ENCODE measurements around the gene EYS.

Gene EYS

GRCh38 chr6:64590965-64591675 lies 1115.9 kb downstream of the EYS start:
- H3K9me3 Mint-ChIP-seq = peaks cover 5% of the 10 kb centered on the region

GRCh38 chr6:64589961-64590360 lies 1117.1 kb downstream of the EYS start:
- Mint-ChIP-seq H3K27me3 (ENCODE audit: low read depth, poor library complexity) (no peaks in the 10 kb centered on the region), H3K27ac (no peak overlapping the region), H3K36me3 (ENCODE audit: low read depth) (no peaks in the 10 kb centered on the region), H3K9me3 (no peaks in the 10 kb centered on the region), H3K4me1 (no peaks in the 10 kb centered on the region), H3K4me3 (no peak overlapping the region)
- no peak for TF ChIP-seq CTCF (IDR thresholded peaks at IDR 0.05)
- no peak for DNase-seq

More at GRCh38 chr6:64590965-64591675, 1115.9 kb downstream of the EYS start:
- Mint-ChIP-seq H3K4me3 (no peak overlapping the region), H3K36me3 (ENCODE audit: low read depth) (no peaks in the 10 kb centered on the region), H3K4me1 (no peaks in the 10 kb centered on the region), H3K27me3 (ENCODE audit: low read depth, poor library complexity) (peaks cover 3% of the 10 kb centered on the region), H3K27ac (no peak overlapping the region)
- TF ChIP-seq CTCF (IDR thresholded peaks at IDR 0.05) = no peak
- DNase-seq = no peak

GRCh38 chr6:64580346-64580745 lies 1126.7 kb downstream of the EYS start:
- DNase-seq = no peak
- Mint-ChIP-seq H3K9me3 (no peaks in the 10 kb centered on the region), H3K27me3 (ENCODE audit: low read depth, poor library complexity) (no peaks in the 10 kb centered on the region), H3K27ac (no peak overlapping the region), H3K36me3 (ENCODE audit: low read depth) (no peaks in the 10 kb centered on the region), H3K4me1 (no peaks in the 10 kb centered on the region), H3K4me3 (no peak overlapping the region)
- no peak for TF ChIP-seq CTCF (IDR thresholded peaks at IDR 0.05)

- TF ChIP-seq CTCF (IDR thresholded peaks at IDR 0.05) = no peak
- Mint-ChIP-seq H3K27ac (no peak overlapping the region), H3K9me3 (no peaks in the 10 kb centered on the region), H3K27me3 (ENCODE audit: low read depth, poor library complexity) (no peaks in the 10 kb centered on the region), H3K4me1 (no peaks in the 10 kb centered on the region), H3K4me3 (no peak overlapping the region), H3K36me3 (ENCODE audit: low read depth) (no peaks in the 10 kb centered on the region)
- no peak for DNase-seq
Observed at GRCh38 chr6:64553249-64553786, 1153.7 kb downstream of the EYS start.

- no peaks in the 10 kb centered on the region for H3K36me3 Mint-ChIP-seq (ENCODE audit: low read depth)
- no peak overlapping the region for H3K27ac Mint-ChIP-seq
- no peak overlapping the region for H3K4me3 Mint-ChIP-seq
- DNase-seq = no peak
- H3K27me3 Mint-ChIP-seq (ENCODE audit: low read depth, poor library complexity) = no peaks in the 10 kb centered on the region
- no peak for TF ChIP-seq CTCF (IDR thresholded peaks at IDR 0.05)
- H3K4me1 Mint-ChIP-seq = no peaks in the 10 kb centered on the region
- H3K9me3 Mint-ChIP-seq = peaks cover 12% of the 10 kb centered on the region
Observed at GRCh38 chr6:64547594-64548268, 1159.3 kb downstream of the EYS start.
